Measurements from ENCODE around the gene RTP3. TPM values are rescaled to one million over a fixed set of nuclear protein-coding genes. Genes with fewer than 3 reads are reported as not detected.

Gene RTP3
- total RNA-seq, 4 donors from 2014 or later: not detected

DNA sequence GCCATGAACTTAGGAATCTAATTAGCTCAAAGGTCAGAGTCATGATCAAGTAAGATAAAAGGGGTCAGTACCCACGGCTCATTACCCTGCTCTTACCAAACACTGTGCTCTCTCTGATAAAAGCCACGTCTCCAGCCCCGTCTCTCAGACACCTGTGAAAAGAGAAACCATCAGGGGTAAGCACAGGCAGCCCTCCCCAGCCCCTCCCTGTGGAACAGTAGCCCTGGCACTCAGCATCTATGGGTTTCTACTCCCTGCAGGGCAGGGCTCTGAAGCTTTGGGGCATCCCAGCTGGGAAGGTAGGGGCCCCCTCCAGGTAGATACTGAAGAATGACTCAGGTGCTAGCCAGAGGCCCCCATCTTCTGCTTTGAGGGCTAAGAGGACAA lies 43.6 kb upstream of the RTP3 start:
- H3K27ac ChIP-seq (replicated peaks in 1 of 4): no peak overlapping the region
- TF ChIP-seq, protein P1, sequence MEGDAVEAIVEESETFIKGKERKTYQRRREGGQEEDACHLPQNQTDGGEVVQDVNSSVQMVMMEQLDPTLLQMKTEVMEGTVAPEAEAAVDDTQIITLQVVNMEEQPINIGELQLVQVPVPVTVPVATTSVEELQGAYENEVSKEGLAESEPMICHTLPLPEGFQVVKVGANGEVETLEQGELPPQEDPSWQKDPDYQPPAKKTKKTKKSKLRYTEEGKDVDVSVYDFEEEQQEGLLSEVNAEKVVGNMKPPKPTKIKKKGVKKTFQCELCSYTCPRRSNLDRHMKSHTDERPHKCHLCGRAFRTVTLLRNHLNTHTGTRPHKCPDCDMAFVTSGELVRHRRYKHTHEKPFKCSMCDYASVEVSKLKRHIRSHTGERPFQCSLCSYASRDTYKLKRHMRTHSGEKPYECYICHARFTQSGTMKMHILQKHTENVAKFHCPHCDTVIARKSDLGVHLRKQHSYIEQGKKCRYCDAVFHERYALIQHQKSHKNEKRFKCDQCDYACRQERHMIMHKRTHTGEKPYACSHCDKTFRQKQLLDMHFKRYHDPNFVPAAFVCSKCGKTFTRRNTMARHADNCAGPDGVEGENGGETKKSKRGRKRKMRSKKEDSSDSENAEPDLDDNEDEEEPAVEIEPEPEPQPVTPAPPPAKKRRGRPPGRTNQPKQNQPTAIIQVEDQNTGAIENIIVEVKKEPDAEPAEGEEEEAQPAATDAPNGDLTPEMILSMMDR (IDR thresholded peaks at IDR 0.05): no peak
- TF ChIP-seq POLR2A (IDR thresholded peaks at IDR 0.05; ENCODE audit: low read depth): no peak
- TF ChIP-seq EP300 (IDR thresholded peaks at IDR 0.05): no peak
- TF ChIP-seq POLR2AphosphoS5 (IDR thresholded peaks at IDR 0.05): no peak
- peaks cover 0 to 16% (median 0%) of the 10 kb centered on the region in 4 donors for H3K27me3 ChIP-seq
- H3K4me3 ChIP-seq: no peak overlapping the region
- 53% methylated on average over 3 of the region's 3 CpGs for WGBS
- DNase-seq (ENCODE audit: extremely low spot score): no peak
- peaks cover 0 to 35% (median 0%) of the 10 kb centered on the region in 4 donors for H3K36me3 ChIP-seq
- intact Hi-C loops (cut with DNase I): no loop called here
- H3K9me3 ChIP-seq: no peaks in the 10 kb centered on the region
- H3K4me1 ChIP-seq: no peaks in the 10 kb centered on the region

DNA sequence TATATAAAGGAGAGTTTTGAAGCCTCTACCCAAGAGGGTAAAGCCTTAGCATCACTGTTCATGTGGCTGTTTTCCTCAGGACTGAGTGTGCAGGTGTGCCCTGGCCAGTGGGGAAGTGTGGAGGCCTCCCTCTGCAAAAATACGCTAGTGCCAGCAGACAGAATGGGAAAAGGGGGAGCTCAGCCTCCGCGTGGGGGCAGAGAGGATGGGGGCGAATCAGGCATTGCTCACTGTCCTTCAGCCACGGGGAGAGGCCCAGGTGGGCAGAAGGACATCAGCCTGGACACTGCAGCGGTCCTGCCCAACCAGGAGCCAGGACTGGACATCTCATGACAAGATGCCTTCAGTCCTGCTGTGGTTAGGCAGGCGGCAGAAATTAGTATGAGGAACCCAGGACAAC lies 43.2 kb upstream of the RTP3 start:
- H3K4me3 ChIP-seq: no peak overlapping the region
- DNase-seq (ENCODE audit: extremely low spot score): no peak
- intact Hi-C loops (cut with DNase I): no loop called here
- TF ChIP-seq POLR2AphosphoS5 (IDR thresholded peaks at IDR 0.05): no peak
- TF ChIP-seq, protein P1 (IDR thresholded peaks at IDR 0.05): no peak
- TF ChIP-seq POLR2A (IDR thresholded peaks at IDR 0.05; ENCODE audit: low read depth): no peak
- no peak for TF ChIP-seq EP300 (IDR thresholded peaks at IDR 0.05)
- no peak overlapping the region for H3K27ac ChIP-seq (replicated peaks in 1 of 4)
- H3K9me3 ChIP-seq: no peaks in the 10 kb centered on the region
- peaks cover 0 to 12% (median 0%) of the 10 kb centered on the region in 4 donors for H3K27me3 ChIP-seq
- 100% methylated on average over 3 of the region's 7 CpGs for WGBS
- H3K4me1 ChIP-seq: no peaks in the 10 kb centered on the region
- peaks cover 0 to 31% (median 0%) of the 10 kb centered on the region in 4 donors for H3K36me3 ChIP-seq

DNA sequence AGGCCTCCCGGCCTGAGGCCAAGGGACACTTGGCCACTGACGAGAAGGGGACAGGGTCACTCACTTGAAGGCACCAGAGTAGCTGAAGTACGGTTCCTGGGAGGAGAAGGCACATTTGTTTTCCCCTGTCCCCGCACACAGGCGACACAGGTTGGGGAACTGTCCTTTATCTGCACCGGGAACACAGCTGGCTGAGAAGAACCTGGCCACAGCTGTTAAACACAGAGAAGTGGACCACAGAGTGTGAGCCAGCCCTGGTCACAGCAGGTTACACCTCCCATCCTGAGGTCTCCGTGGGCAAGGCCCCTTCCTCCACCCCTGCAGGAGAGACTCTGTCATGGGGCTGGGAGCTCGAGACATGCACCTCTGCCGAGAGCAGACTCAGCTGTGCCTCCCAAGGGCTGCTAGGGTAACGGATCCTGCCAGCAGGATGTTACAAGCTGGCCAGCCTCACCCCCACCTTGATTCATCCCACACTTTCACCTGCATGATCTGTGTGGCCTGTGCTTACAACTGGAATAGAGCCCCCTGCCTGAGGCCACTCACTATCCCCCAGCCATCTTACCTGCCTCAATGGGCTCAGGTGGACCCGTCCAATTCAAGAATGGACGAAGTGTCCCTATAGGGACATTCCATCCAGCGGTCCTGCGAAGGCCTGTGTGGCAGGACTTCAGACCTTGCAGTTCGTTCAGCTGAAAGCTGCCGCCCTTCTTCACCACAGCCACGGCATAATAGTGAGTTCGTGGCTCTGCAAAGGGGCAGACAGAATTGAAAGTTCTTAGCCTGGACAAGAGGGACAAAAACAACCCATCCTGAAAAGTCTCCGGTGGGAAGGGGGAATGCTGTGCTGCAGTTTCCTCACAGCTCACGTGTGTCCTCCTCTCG lies 42.3 kb upstream of the RTP3 start:
- Histone ChIP-seq H3K27me3 (peaks cover 0 to 3% (median 0%) of the 10 kb centered on the region in 4 donors), H3K9me3 (no peaks in the 10 kb centered on the region), H3K27ac (replicated peaks in 1 of 4) (no peak overlapping the region), H3K4me3 (no peak overlapping the region), H3K36me3 (peaks cover 0 to 26% (median 0%) of the 10 kb centered on the region in 4 donors), H3K4me1 (no peaks in the 10 kb centered on the region)
- intact Hi-C loops (cut with DNase I): no loop called here
- DNase-seq (ENCODE audit: extremely low spot score): no peak
- 81% methylated on average over 20 of the region's 21 CpGs for WGBS
- TF ChIP-seq POLR2A (IDR thresholded peaks at IDR 0.05; ENCODE audit: low read depth): no peak
- TF ChIP-seq, protein P1 (IDR thresholded peaks at IDR 0.05): no peak
- no peak for TF ChIP-seq EP300 (IDR thresholded peaks at IDR 0.05)
- TF ChIP-seq POLR2AphosphoS5 (IDR thresholded peaks at IDR 0.05): no peak

DNA sequence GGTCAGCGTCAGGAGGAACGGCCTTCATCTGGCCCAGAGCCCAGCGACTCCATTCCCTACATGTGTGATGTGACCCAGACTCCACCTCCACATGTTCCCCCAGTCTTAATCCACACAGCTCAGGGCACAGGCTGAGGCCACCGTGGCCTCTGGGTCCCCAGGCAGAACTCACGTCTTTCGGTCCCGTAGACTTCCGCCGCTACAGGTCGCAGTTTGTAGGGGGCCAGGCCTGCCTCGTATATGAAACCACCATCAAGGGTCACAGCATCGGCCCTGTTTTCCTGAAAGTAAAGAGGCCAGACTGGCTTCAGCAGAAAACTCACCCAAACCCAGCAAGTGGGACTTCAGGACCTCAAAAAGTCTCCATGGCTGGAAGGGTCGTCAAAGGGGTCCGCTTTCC lies 41.7 kb upstream of the RTP3 start:
- Histone ChIP-seq H3K4me3 (no peak overlapping the region), H3K4me1 (no peaks in the 10 kb centered on the region), H3K27me3 (no peaks in the 10 kb centered on the region), H3K36me3 (peaks cover 0 to 26% (median 0%) of the 10 kb centered on the region in 4 donors), H3K9me3 (no peaks in the 10 kb centered on the region), H3K27ac (replicated peaks in 1 of 4) (no peak overlapping the region)
- DNase-seq (ENCODE audit: extremely low spot score): no peak
- TF ChIP-seq POLR2A (IDR thresholded peaks at IDR 0.05; ENCODE audit: low read depth) (no peak), EP300 (IDR thresholded peaks at IDR 0.05) (no peak), POLR2AphosphoS5 (IDR thresholded peaks at IDR 0.05) (no peak)
- TF ChIP-seq, protein P1 (IDR thresholded peaks at IDR 0.05): no peak
- 90% methylated on average over 14 of the region's 14 CpGs for WGBS
- intact Hi-C loops (cut with DNase I): no loop called here
